K562 (cell line): ENCODE data around the gene DYNLL1. TPM values are rescaled to one million over a fixed set of nuclear protein-coding genes. Genes with fewer than 3 reads are reported as not detected.

Experiments used
- ATAC-seq: fragments of 200-7000 bp; cut with Tn5 transposase; 3 replicates; pipeline ENCODE4 v1.9.1; 2020; ENCODE audit warnings: moderate library complexity
- BruUV-seq: library from RNA; stranded (reverse); fragments of 400-500 nt; replicated peaks from 2 replicates; lab custom pipeline; 2021; lab: Mats Ljungman, UMichigan
- CTCF ChIA-PET: fragments of 300-600 bp; formaldehyde crosslinking; extraction: SDS; loops from one replicate; lab custom pipeline; 2021; ENCODE audit warnings: low intra/inter-chr PET ratio; lab: Yijun Ruan, JAX
- POLR2A ChIA-PET: fragments of 300-600, 350-650 bp; sonication (Branson Sonifier 250); formaldehyde crosslinking; extraction: SDS; loops from one replicate; lab custom pipeline; 2021; ENCODE audit warnings: antibody characterized with exemption, inconsistent platforms; lab: Yijun Ruan, JAX
- DNase-seq, 4 experiments: peaks; one replicate each; pipeline versions ENCODE4 v3.0.0 to v3.0.0-alpha.2; 2011 to 2018; ENCODE audit warnings: low spot score in 3 of 4, mixed read lengths in 3 of 4; ENCODE audit errors: extremely low read depth in 1 of 4
- FAIRE-seq: peaks from 2 replicates; lab custom pipeline; 2011; peaks lifted over from hg19 to GRCh38; lab: Jason Lieb, UNC
- H2AFZ ChIP-seq: 2 replicates; pipeline ENCODE4 v1.6.0; 2011; ENCODE audit warnings: low read depth, low read length, control low read depth, inconsistent platforms
- H3K27ac ChIP-seq: fragments of 200-600 bp; 3 replicates; pipeline ENCODE4 v1.8.0; 2011; ENCODE audit warnings: low read depth, mild to moderate bottlenecking, control low read depth, inconsistent platforms, low read length, moderate library complexity, mixed read lengths; ENCODE audit errors: extremely low read depth
- H3K27me3 ChIP-seq, 2 experiments: fragments of 300-600 bp in 1 of 2; 2 replicates in 1 of 2; 3 replicates in 1 of 2; pipeline versions ENCODE4 v1.6.0 to v1.8.0; 2011; ENCODE audit warnings: inconsistent platforms in 2 of 2, low read length in 2 of 2, mild to moderate bottlenecking in 1 of 2, mixed read lengths in 1 of 2, moderate library complexity in 1 of 2; ENCODE audit not compliant: control insufficient read depth in 2 of 2, insufficient read depth in 2 of 2
- H3K36me3 ChIP-seq: fragments of 300-600 bp; 3 replicates; pipeline ENCODE4 v1.8.0; 2011; ENCODE audit warnings: mild to moderate bottlenecking, low read length, inconsistent platforms; ENCODE audit not compliant: control insufficient read depth, insufficient read depth
- H3K4me1 ChIP-seq, 2 experiments: fragments of 200-600 bp in 1 of 2; replicated peaks in 1 of 2; 2 replicates in 1 of 2; 3 replicates in 1 of 2; pipeline versions ENCODE4 v1.5.1 to v1.8.0; 2011; ENCODE audit warnings: inconsistent platforms in 2 of 2, low read length in 2 of 2, mild to moderate bottlenecking in 1 of 2, mixed read lengths in 1 of 2, moderate library complexity in 1 of 2; ENCODE audit not compliant: control insufficient read depth in 2 of 2, insufficient read depth in 2 of 2
- H3K4me2 ChIP-seq: 2 replicates; pipeline ENCODE4 v1.6.1; 2011; ENCODE audit warnings: low read length, control low read depth, inconsistent platforms, mixed read lengths; ENCODE audit not compliant: insufficient read depth
- H3K4me3 ChIP-seq: fragments of 200-600 bp; sonication (generic), shearing (Covaris generic); 2 replicates; pipeline ENCODE4 v1.5.1; 2016; ENCODE audit warnings: control low read depth, inconsistent platforms
- H3K79me2 ChIP-seq: fragments of 200-600 bp; 3 replicates; pipeline ENCODE4 v1.8.0; 2011; ENCODE audit warnings: low read length, inconsistent platforms; ENCODE audit not compliant: control insufficient read depth, insufficient read depth
- H3K9ac ChIP-seq, 2 experiments: 2 replicates each; pipeline versions ENCODE4 v1.6.0 to v1.6.1; 2011; ENCODE audit warnings: low read depth in 2 of 2, low read length in 2 of 2, control low read depth in 1 of 2, inconsistent platforms in 1 of 2, mild to moderate bottlenecking in 1 of 2, mixed read lengths in 1 of 2; ENCODE audit not compliant: insufficient read depth in 1 of 2
- H3K9me1 ChIP-seq: one replicate; pipeline ENCODE4 v1.6.0; 2011; ENCODE audit warnings: inconsistent platforms, mild to moderate bottlenecking, low read length, moderate library complexity; ENCODE audit not compliant: control insufficient read depth, insufficient read depth
- H3K9me3 ChIP-seq: replicated peaks from 2 replicates; pipeline ENCODE4 v1.5.1; 2011; ENCODE audit warnings: low read depth, low read length, inconsistent platforms; ENCODE audit not compliant: control insufficient read depth, insufficient read depth
- H4K20me1 ChIP-seq: replicated peaks from 2 replicates; pipeline ENCODE4 v1.6.1; 2011; ENCODE audit warnings: low read length, inconsistent platforms, mixed read lengths; ENCODE audit not compliant: control insufficient read depth, insufficient read depth
- ELF1 ChIP-seq: fragments of 200-800 bp; sonication (Bioruptor generic); IDR thresholded peaks from 2 replicates; pipeline ENCODE4 v1.6.1; 2016; ENCODE audit warnings: missing genetic modification characterization, missing compliant biosample characterization
- FUS ChIP-seq: fragments of 200-400 bp; formaldehyde crosslinking; optimal IDR thresholded peaks from 2 replicates; pipeline ENCODE3; 2017; ENCODE audit warnings: low read depth, low read length
- POLR2A ChIP-seq: fragments of 450-650 bp; conservative IDR thresholded peaks from 2 replicates; pipeline ENCODE4 v1.6.1; 2016
- POLR2B ChIP-seq: fragments of 450-650 bp; IDR thresholded peaks from 2 replicates; pipeline ENCODE4 v1.6.1; 2018; ENCODE audit warnings: low read depth; ENCODE audit not compliant: partially characterized antibody
- POLR2G ChIP-seq: fragments of 200-400 bp; formaldehyde crosslinking; IDR thresholded peaks from 2 replicates; pipeline ENCODE4 v1.6.1; 2017; ENCODE audit warnings: low read depth, mild to moderate bottlenecking, antibody characterized with exemption, low read length, moderate library complexity
- SUPT5H ChIP-seq: fragments of 450-650 bp; IDR thresholded peaks from 2 replicates; pipeline ENCODE4 v1.6.1; 2016
- ZKSCAN8 ChIP-seq: fragments of 200-800 bp; sonication (Bioruptor generic); IDR thresholded peaks from 2 replicates; pipeline ENCODE4 v1.6.1; 2016; ENCODE audit warnings: missing genetic modification characterization, missing compliant biosample characterization
- WGBS: fragments of 100-300 bp; shearing (Covaris generic); methylation state at CpG from one replicate; pipeline ENCODE4 v1.1.6; 2016; ENCODE audit warnings: low coverage, mixed read lengths; ENCODE audit not compliant: insufficient coverage; ENCODE audit errors: missing lambda C conversion rate; 5-methylcytosine and 5-hydroxymethylcytosine counted together
- in situ Hi-C: fragments of 300-500 bp; cut with MboI; formaldehyde crosslinking; loops from 4 replicates; pipeline ENCODE4 v1.15.0; 2018; ENCODE audit warnings: inconsistent platforms, mixed read lengths
- intact Hi-C: fragments of 100-400 bp; cut with micrococcal nuclease; formaldehyde crosslinking; loops from 2 replicates; pipeline ENCODE4 v1.14.2; 2022
- polyA plus RNA-seq, 8 experiments: library from polyadenylated mRNA; depleted of rRNA in 4 of 8; stranded (reverse) in 5 of 8; unstranded in 3 of 8; fragments of >200 nt; fragmentation: Nextera tagmentation in 2 of 8; fragmentation: Illumina TruSeq in 1 of 8; extraction: Ambion mirVana in 2 of 8; extraction: Trizol in 1 of 8; gene quantifications; 2 replicates each; pipeline versions ENCODE4 v1.2.1 to v1.2.3, GENCODE V29; 2011 to 2014; ENCODE audit warnings: inconsistent platforms in 1 of 8, missing spikeins in 1 of 8
- total RNA-seq, 7 experiments: library from RNA; depleted of rRNA in 6 of 7; stranded (reverse); fragments of >200 nt in 6 of 7; fragmentation: Illumina TruSeq in 2 of 7; extraction: Trizol in 2 of 7; gene quantifications; 2 replicates each; pipeline versions ENCODE4 v1.2.1 to v1.2.3, GENCODE V29; 2011 to 2021; ENCODE audit warnings: low replicate concordance in 1 of 7

DYNLL1 gene
- total and polyA plus RNA-seq, 9 of the 15 experiments (the other 6 are each of a cell fraction or from before 2014, with no cell fraction given) = 303 to 1,112 (median 468) TPM

DNA sequence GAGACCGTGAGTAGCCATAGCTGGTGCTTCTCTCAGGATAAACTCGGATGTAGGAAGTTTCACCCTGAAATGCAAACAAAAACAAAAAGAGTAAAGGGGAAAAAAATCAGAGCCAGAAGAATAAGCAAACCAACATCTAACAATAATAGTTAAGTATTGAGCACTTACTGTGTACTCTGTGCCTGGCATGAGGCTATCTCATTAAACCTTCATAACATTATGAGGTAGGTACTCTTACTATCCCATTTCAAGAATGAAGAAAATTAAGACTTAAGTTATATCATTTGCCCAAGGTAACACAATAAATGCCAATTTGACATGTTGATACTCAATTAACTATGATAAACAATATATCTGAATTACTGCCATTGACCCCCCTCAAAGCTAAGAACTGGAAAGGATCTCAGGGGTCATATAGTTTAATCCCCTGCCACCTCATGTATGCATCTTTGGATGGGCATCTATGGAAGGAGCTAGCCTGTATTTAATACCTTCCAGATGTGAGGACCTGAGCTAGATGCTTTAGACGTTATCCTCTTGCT is 33.7 kb upstream of the DYNLL1 start:
- 93% methylated on average over 3 of the region's 3 CpGs for WGBS
- TSS peak; percentile 26 for BruUV-seq
- Histone ChIP-seq H3K9ac (no peak overlapping the region), H3K4me2 (no peak overlapping the region), H3K4me3 (no peak overlapping the region), H3K79me2 (peaks cover 36% of the 10 kb centered on the region), H3K9me1 (no peaks in the 10 kb centered on the region), H3K4me1 (peaks cover 0 to 3% of the 10 kb centered on the region in 2 experiments; a peak in 2 of 5 replicates), H3K27ac (no peak overlapping the region), H3K36me3 (peaks cover 96% of the 10 kb centered on the region), H3K9me3 (no peaks in the 10 kb centered on the region), H3K27me3 (no peaks in the 10 kb centered on the region), H2AFZ (no peak overlapping the region), H4K20me1 (peaks cover 20% of the 10 kb centered on the region)
- intact Hi-C loops = no loop called here
- POLR2A ChIA-PET = interaction anchor here (0.6 to 3.5 kb wide), 6 partner anchors 9 to 111 kb away, joined by 3 to 18 read pairs (median 4); no protein-coding TSS in a partner anchor
- TF ChIP-seq POLR2G = 0 out of 2 replicates have a peak, but pooled peaks have one; percentile 24
- no peak for TF ChIP-seq ELF1 (tag)
- TF ChIP-seq POLR2A = peak; percentile 48; the same call in 1 of the 2 replicates
- TF ChIP-seq SUPT5H = peak; percentile 56; the same call in 1 of the 2 replicates
- TF ChIP-seq ZKSCAN8 = 0 out of 2 replicates have a peak, but pooled peaks have one; percentile 35
- no peak for TF ChIP-seq FUS
- TF ChIP-seq POLR2B = peak; percentile 48
- in situ Hi-C loops = no loop called here
- no peak for FAIRE-seq
- no peak for ATAC-seq
- DNase-seq = no peak
- CTCF ChIA-PET = no interaction called here
